Mesothelial cell of epicardium (in vitro differentiated cells): ENCODE data around the gene HAND2. TPM values are rescaled to one million over a fixed set of nuclear protein-coding genes. Genes with fewer than 3 reads are reported as not detected.

Source experiments
- DNase-seq, 2 experiments: peaks; one replicate each; pipeline ENCODE4 v3.0.0; 2021; ENCODE audit warnings: low spot score in 2 of 2; ENCODE audit not compliant: unreplicated experiment in 2 of 2
- H3K27ac Mint-ChIP-seq: 2 replicates; pipeline ENCODE4 v1.8.0; 2021; ENCODE audit warnings: mixed read lengths
- H3K27me3 Mint-ChIP-seq: 2 replicates; pipeline ENCODE4 v1.8.0; 2021; ENCODE audit warnings: low read depth, mixed read lengths
- H3K36me3 Mint-ChIP-seq: 2 replicates; pipeline ENCODE4 v1.8.0; 2021; ENCODE audit warnings: mixed read lengths
- H3K4me1 Mint-ChIP-seq: 2 replicates; pipeline ENCODE4 v1.8.0; 2021; ENCODE audit warnings: mixed read lengths
- H3K4me3 Mint-ChIP-seq: 2 replicates; pipeline ENCODE4 v1.8.0; 2021; ENCODE audit warnings: mild to moderate bottlenecking, moderate library complexity, mixed read lengths
- H3K9me3 Mint-ChIP-seq: 2 replicates; pipeline ENCODE4 v1.8.0; 2021; ENCODE audit warnings: mixed read lengths
- CTCF ChIP-seq: fragments of 200-600 bp; sonication (generic); IDR thresholded peaks from one replicate; pipeline ENCODE4 v1.5.0; 2021; ENCODE audit warnings: antibody characterized with exemption; ENCODE audit not compliant: unreplicated experiment
- total RNA-seq: library from RNA; stranded (reverse); gene quantifications from 3 replicates; pipeline ENCODE4 v1.2.1, GENCODE V29; 2021

Gene HAND2
- total RNA-seq, 1 donor from 2014 or later, result 34.3 TPM

- DNase-seq, result peak in 1 of 2 experiments; percentile 72
- Mint-ChIP-seq H3K36me3 (peaks cover 10% of the 10 kb centered on the region), H3K27ac (peak overlapping the region; percentile 97), H3K27me3 (peaks cover 24% of the 10 kb centered on the region), H3K4me1 (peaks cover 45% of the 10 kb centered on the region), H3K4me3 (peak overlapping the region; percentile 74), H3K9me3 (no peaks in the 10 kb centered on the region)
- TF ChIP-seq CTCF, result no peak
These were observed 20.7 kb downstream of the HAND2 start for GRCh38 chr4:173509036-173510001.

- Mint-ChIP-seq H3K9me3 (no peaks in the 10 kb centered on the region), H3K36me3 (peaks cover 10% of the 10 kb centered on the region), H3K4me3 (peak overlapping the region; percentile 74), H3K27me3 (peaks cover 24% of the 10 kb centered on the region), H3K4me1 (peaks cover 52% of the 10 kb centered on the region), H3K27ac (peak overlapping the region; percentile 97)
- no peak for TF ChIP-seq CTCF
- DNase-seq, result peak in 1 of 2 experiments; percentile 40
These were observed 21.5 kb downstream of the HAND2 start for GRCh38 chr4:173508386-173509035.

GRCh38 chr4:173507471-173508385 lies 22.3 kb downstream of the HAND2 start:
- DNase-seq, result peak in 1 of 2 experiments; percentile 39

GRCh38 chr4:173506597-173507211 lies 23.3 kb downstream of the HAND2 start:
- DNase-seq, result peak in 1 of 2 experiments; percentile 38
- peaks cover 10% of the 10 kb centered on the region for H3K36me3 Mint-ChIP-seq
- peak overlapping the region; percentile 56 for H3K4me3 Mint-ChIP-seq
- no peak for TF ChIP-seq CTCF
- H3K27me3 Mint-ChIP-seq, result peaks cover 33% of the 10 kb centered on the region
- peak overlapping the region; percentile 64 for H3K27ac Mint-ChIP-seq
- peaks cover 53% of the 10 kb centered on the region for H3K4me1 Mint-ChIP-seq
- no peaks in the 10 kb centered on the region for H3K9me3 Mint-ChIP-seq

More at GRCh38 chr4:173507471-173508385, 22.3 kb downstream of the HAND2 start:
- peak overlapping the region; percentile 74 for H3K4me3 Mint-ChIP-seq
- no peak for TF ChIP-seq CTCF
- no peaks in the 10 kb centered on the region for H3K9me3 Mint-ChIP-seq
- H3K27me3 Mint-ChIP-seq, result peaks cover 27% of the 10 kb centered on the region
- peak overlapping the region; percentile 97 for H3K27ac Mint-ChIP-seq
- H3K4me1 Mint-ChIP-seq, result peaks cover 52% of the 10 kb centered on the region
- H3K36me3 Mint-ChIP-seq, result peaks cover 10% of the 10 kb centered on the region
